ENCODE results near the gene PLEKHA3.
"Not testable (repeated sequence)": the region's sequence is repeated elsewhere in the genome, so short reads cannot be mapped to it uniquely, and the experiment has no call there.

Gene PLEKHA3

DNA sequence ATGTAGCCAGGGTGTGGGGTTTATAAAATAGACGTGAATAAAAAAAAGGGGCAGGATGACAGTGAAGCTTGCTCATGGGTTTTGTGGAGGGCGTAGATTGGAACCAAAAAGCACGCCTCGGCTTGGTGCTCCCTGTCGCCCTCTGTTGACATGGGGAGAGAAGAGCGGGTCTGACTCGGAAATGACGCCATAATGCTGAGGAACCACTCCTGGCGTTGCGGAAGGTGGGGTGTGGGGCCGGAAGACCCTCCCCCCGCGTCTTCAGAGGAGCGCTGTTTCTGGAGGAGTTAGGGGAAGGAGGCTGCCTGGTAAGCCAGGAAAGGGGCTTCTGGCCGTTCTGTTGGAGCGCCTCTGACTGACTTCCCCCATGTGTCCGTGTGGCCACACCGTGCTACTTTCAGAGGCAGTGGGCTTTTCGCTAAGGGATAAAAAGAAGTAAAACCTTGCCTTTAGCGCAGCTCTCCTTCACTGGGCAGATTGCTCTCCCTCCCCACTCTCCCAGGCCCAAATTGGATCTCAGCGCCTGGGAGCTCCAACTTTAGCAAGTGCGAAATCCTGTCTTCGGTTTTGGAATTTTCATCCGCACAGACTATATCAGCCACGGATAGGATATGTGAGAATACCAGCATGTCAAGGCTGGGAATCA is 42.8 kb downstream of the PLEKHA3 start:
- H3K9ac ChIP-seq (ENCODE audit: low read length) = peak overlapping the region; percentile 76
- no peaks in the 10 kb centered on the region for H3K9me3 ChIP-seq (ENCODE audit: insufficient read depth, low read length)
- TF ChIP-seq EZH2phosphoT487 (conservative IDR thresholded peaks at IDR 0.05; ENCODE audit: low read length) = no peak
- peak; percentile 78 for TF ChIP-seq CTCF (IDR thresholded peaks at IDR 0.05; ENCODE audit: insufficient read depth, low read length, poor library complexity, severe bottlenecking)
- H2AFZ ChIP-seq (ENCODE audit: low read depth, low read length, severe bottlenecking) = peak overlapping the region; percentile 100
- H3K27me3 ChIP-seq (ENCODE audit: low read length) = no peaks in the 10 kb centered on the region
- no peaks in the 10 kb centered on the region for H3K9me2 ChIP-seq (replicated peaks; ENCODE audit: insufficient read depth, low read length)
- H3K79me2 ChIP-seq (ENCODE audit: insufficient read depth, low read length) = peaks cover 39% of the 10 kb centered on the region
- H3K27ac ChIP-seq (ENCODE audit: low read depth, low read length) = peak overlapping the region; percentile 48
- H3K4me3 ChIP-seq (ENCODE audit: insufficient read depth, low read length, poor library complexity, severe bottlenecking) = peak overlapping the region; percentile 79
- H4K20me1 ChIP-seq (ENCODE audit: low read depth, low read length) = no peaks in the 10 kb centered on the region; the same call in 1 of the 2 replicates
- 0 out of 2 replicates have a peak, but pooled peaks cover 4% of the 10 kb centered on the region for H3F3A ChIP-seq (ENCODE audit: insufficient read depth)
- peak overlapping the region; percentile 74 for H3K4me2 ChIP-seq (ENCODE audit: low read depth, low read length, poor library complexity, severe bottlenecking)
- no peaks in the 10 kb centered on the region for H3K36me3 ChIP-seq (ENCODE audit: low read length)

DNA sequence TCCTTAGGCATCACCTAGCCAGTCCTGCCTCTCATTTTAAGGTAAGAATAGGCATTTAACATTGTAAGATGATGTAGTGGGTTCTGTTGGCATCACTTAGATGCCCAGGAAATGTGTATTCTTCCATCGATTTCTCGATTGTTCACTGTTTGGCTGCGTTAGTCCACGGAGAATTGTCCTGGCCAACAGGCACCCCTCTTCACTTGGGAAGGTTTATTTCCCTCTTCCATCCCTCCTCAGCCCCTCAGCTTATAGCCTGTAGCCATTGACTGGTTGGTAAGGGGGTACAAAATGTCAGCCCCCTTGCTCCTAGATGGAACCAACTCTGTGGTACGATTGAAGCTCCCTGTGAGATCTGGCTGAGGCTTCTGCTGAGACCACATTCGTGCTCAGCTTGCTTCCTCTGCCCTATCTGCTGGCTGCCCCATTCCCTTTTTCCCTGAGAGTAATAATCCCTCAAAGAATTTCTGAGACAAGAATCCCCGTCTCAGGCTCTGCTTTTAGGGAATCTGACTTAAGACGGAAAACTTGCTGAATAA is 43.4 kb downstream of the PLEKHA3 start:
- H3K9me2 ChIP-seq (replicated peaks; ENCODE audit: insufficient read depth, low read length) = no peaks in the 10 kb centered on the region
- no peaks in the 10 kb centered on the region for H3K9me3 ChIP-seq (ENCODE audit: insufficient read depth, low read length)
- peaks cover 45% of the 10 kb centered on the region for H3K79me2 ChIP-seq (ENCODE audit: insufficient read depth, low read length)
- no peak for TF ChIP-seq CTCF (IDR thresholded peaks at IDR 0.05; ENCODE audit: insufficient read depth, low read length, poor library complexity, severe bottlenecking)
- TF ChIP-seq EZH2phosphoT487 (conservative IDR thresholded peaks at IDR 0.05; ENCODE audit: low read length) = no peak
- no peak overlapping the region for H3K27ac ChIP-seq (ENCODE audit: low read depth, low read length)
- H2AFZ ChIP-seq (ENCODE audit: low read depth, low read length, severe bottlenecking) = peak overlapping the region; percentile 100
- H3F3A ChIP-seq (ENCODE audit: insufficient read depth) = 0 out of 2 replicates have a peak, but pooled peaks cover 4% of the 10 kb centered on the region
- H3K27me3 ChIP-seq (ENCODE audit: low read length) = no peaks in the 10 kb centered on the region
- no peaks in the 10 kb centered on the region; the same call in 1 of the 2 replicates for H4K20me1 ChIP-seq (ENCODE audit: low read depth, low read length)
- peak overlapping the region; percentile 79 for H3K4me3 ChIP-seq (ENCODE audit: insufficient read depth, low read length, poor library complexity, severe bottlenecking)
- no peaks in the 10 kb centered on the region for H3K36me3 ChIP-seq (ENCODE audit: low read length)
- peak overlapping the region; percentile 74 for H3K4me2 ChIP-seq (ENCODE audit: low read depth, low read length, poor library complexity, severe bottlenecking)
- H3K9ac ChIP-seq (ENCODE audit: low read length) = peak overlapping the region; percentile 76

- not testable (repeated sequence) for H3K4me3 ChIP-seq (ENCODE audit: insufficient read depth, low read length, poor library complexity, severe bottlenecking); H3K9ac ChIP-seq (ENCODE audit: low read length); H3K9me2 ChIP-seq (replicated peaks; ENCODE audit: insufficient read depth, low read length); H3K9me3 ChIP-seq (ENCODE audit: insufficient read depth, low read length); H2AFZ ChIP-seq (ENCODE audit: low read depth, low read length, severe bottlenecking); H3K4me2 ChIP-seq (ENCODE audit: low read depth, low read length, poor library complexity, severe bottlenecking); H3F3A ChIP-seq (ENCODE audit: insufficient read depth); H4K20me1 ChIP-seq (ENCODE audit: low read depth, low read length); H3K27ac ChIP-seq (ENCODE audit: low read depth, low read length); H3K27me3 ChIP-seq (ENCODE audit: low read length); H3K36me3 ChIP-seq (ENCODE audit: low read length)
- H3K79me2 ChIP-seq (ENCODE audit: insufficient read depth, low read length) = peaks cover 58% of the 10 kb centered on the region
Observed at GRCh38 chr2:178525010-178525409, 44.8 kb downstream of the PLEKHA3 start.

DNA sequence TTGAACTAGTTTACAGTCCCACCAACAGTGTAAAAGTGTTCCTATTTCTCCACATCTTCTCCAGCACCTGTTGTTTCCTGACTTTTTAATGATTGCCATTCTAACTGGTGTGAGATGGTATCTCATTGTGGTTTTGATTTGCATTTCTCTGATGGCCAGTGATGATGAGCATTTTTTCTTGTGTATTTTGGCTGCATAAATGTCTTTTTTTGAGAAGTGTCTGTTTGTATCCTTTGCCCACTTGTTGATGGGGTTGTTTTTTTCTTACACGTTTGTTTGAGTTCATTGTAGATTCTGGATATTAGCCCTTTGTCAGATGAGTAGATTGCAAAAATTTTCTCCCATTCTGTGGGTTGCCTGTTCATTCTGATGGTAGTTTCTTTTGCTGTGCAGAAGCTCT is 45.2 kb downstream of the PLEKHA3 start:
- H3K36me3 ChIP-seq (ENCODE audit: low read length); H3K27me3 ChIP-seq (ENCODE audit: low read length): not testable (repeated sequence)
- peaks cover 62% of the 10 kb centered on the region for H3K79me2 ChIP-seq (ENCODE audit: insufficient read depth, low read length)

More for the DNA sequence above, 45.2 kb downstream of the PLEKHA3 start:
- H3F3A ChIP-seq (ENCODE audit: insufficient read depth); H3K4me3 ChIP-seq (ENCODE audit: insufficient read depth, low read length, poor library complexity, severe bottlenecking); H3K9ac ChIP-seq (ENCODE audit: low read length); H3K9me2 ChIP-seq (replicated peaks; ENCODE audit: insufficient read depth, low read length); H2AFZ ChIP-seq (ENCODE audit: low read depth, low read length, severe bottlenecking); H4K20me1 ChIP-seq (ENCODE audit: low read depth, low read length); H3K9me3 ChIP-seq (ENCODE audit: insufficient read depth, low read length); H3K4me2 ChIP-seq (ENCODE audit: low read depth, low read length, poor library complexity, severe bottlenecking); H3K27ac ChIP-seq (ENCODE audit: low read depth, low read length): not testable (repeated sequence)

Data from SU-DHL-6 (cell line).